SU-DHL-6 (cell line): Measurements from ENCODE around the gene PLS1.

Experiments
- EZH2phosphoT487 ChIP-seq: fragments of 200-600 bp; sonication (generic), shearing (Covaris generic); conservative IDR thresholded peaks from 2 replicates; pipeline ENCODE4 v1.6.1; 2018; ENCODE audit warnings: mild to moderate bottlenecking, antibody characterized with exemption, low read length, moderate library complexity, mixed read lengths
- TF ChIP-seq, protein P1 (sequence below): fragments of 200-600 bp; sonication (generic); IDR thresholded peaks from one replicate; pipeline ENCODE4 v1.5.1; 2017; ENCODE audit warnings: antibody characterized with exemption, mild to moderate bottlenecking, low read length, moderate library complexity; ENCODE audit not compliant: insufficient read depth, poor library complexity, severe bottlenecking

DNA sequence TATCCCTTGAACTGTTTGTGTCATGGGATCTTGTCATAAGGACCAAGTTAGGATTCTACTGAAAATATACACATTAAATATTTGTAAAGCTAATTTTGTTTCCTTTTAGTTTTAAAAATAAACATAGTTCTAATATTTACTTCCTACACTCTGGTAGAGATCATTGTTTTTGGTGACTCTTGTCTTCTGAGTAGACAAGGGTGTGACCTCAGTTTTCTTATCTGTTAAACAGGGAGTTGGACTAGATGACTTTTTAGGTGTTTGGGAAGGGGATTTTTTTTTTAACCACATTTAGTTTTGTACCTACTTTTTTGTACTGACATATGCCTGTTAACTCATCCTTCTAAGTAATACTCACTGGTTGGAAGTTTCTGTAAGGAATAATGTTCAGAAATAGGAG lies 30.8 kb downstream of the PLS1 start:
- TF ChIP-seq, protein P1, sequence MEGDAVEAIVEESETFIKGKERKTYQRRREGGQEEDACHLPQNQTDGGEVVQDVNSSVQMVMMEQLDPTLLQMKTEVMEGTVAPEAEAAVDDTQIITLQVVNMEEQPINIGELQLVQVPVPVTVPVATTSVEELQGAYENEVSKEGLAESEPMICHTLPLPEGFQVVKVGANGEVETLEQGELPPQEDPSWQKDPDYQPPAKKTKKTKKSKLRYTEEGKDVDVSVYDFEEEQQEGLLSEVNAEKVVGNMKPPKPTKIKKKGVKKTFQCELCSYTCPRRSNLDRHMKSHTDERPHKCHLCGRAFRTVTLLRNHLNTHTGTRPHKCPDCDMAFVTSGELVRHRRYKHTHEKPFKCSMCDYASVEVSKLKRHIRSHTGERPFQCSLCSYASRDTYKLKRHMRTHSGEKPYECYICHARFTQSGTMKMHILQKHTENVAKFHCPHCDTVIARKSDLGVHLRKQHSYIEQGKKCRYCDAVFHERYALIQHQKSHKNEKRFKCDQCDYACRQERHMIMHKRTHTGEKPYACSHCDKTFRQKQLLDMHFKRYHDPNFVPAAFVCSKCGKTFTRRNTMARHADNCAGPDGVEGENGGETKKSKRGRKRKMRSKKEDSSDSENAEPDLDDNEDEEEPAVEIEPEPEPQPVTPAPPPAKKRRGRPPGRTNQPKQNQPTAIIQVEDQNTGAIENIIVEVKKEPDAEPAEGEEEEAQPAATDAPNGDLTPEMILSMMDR = no peak
- no peak for TF ChIP-seq EZH2phosphoT487
